SU-DHL-6 (cell line): ENCODE measurements around the gene VEGFB.
A peak's percentile ranks its signal among the peaks of the same experiment; 100 is the strongest.

Experiments used
- H2AFZ ChIP-seq: fragments of 200-600 bp; sonication (generic); 2 replicates; pipeline ENCODE4 v1.6.1; 2014; ENCODE audit warnings: low read depth, mild to moderate bottlenecking, moderate library complexity, mixed read lengths, antibody characterized with exemption, low read length; ENCODE audit not compliant: severe bottlenecking
- H3F3A ChIP-seq: fragments of 200-600 bp; shearing (Covaris generic); 2 replicates; pipeline ENCODE4 v1.6.0; 2016; ENCODE audit warnings: antibody characterized with exemption, mild to moderate bottlenecking; ENCODE audit not compliant: insufficient read depth
- H3K27ac ChIP-seq: fragments of 200-600 bp; sonication (generic); 2 replicates; pipeline ENCODE4 v1.5.1; 2016; ENCODE audit warnings: low read depth, mild to moderate bottlenecking, low read length, moderate library complexity, mixed read lengths
- H3K27me3 ChIP-seq: fragments of 200-600 bp; sonication (generic), shearing (Covaris generic); 2 replicates; pipeline ENCODE4 v1.6.0; 2014; ENCODE audit warnings: mild to moderate bottlenecking, low read length
- H3K36me3 ChIP-seq: fragments of 200-600 bp; sonication (generic); 2 replicates; pipeline ENCODE4 v1.6.1; 2014; ENCODE audit warnings: mild to moderate bottlenecking, low read length, mixed read lengths
- H3K4me2 ChIP-seq: fragments of 300-600, 200-600 bp; shearing (Covaris generic), sonication (generic); 2 replicates; pipeline ENCODE4 v1.6.0; 2014; ENCODE audit warnings: low read length, low read depth, mild to moderate bottlenecking; ENCODE audit not compliant: poor library complexity, severe bottlenecking
- H3K4me3 ChIP-seq: fragments of 200-600 bp; sonication (generic); 2 replicates; pipeline ENCODE4 v1.5.1; 2014; ENCODE audit warnings: antibody characterized with exemption, low read length, mild to moderate bottlenecking, mixed read lengths; ENCODE audit not compliant: insufficient read depth, poor library complexity, severe bottlenecking
- H3K79me2 ChIP-seq: fragments of 200-600 bp; sonication (generic); 2 replicates; pipeline ENCODE4 v1.6.1; 2014; ENCODE audit warnings: mild to moderate bottlenecking, low read length, moderate library complexity; ENCODE audit not compliant: insufficient read depth
- H3K9ac ChIP-seq: fragments of 200-600 bp; sonication (generic); 2 replicates; pipeline ENCODE4 v1.7.0; 2014; ENCODE audit warnings: mild to moderate bottlenecking, low read length
- H3K9me2 ChIP-seq: fragments of 200-600 bp; sonication (generic); replicated peaks from 2 replicates; pipeline ENCODE4 v1.6.1; 2014; ENCODE audit warnings: low read length; ENCODE audit not compliant: insufficient read depth
- H3K9me3 ChIP-seq: fragments of 200-600 bp; sonication (generic); 2 replicates; pipeline ENCODE4 v1.6.1; 2014; ENCODE audit warnings: low read length, mixed read lengths; ENCODE audit not compliant: insufficient read depth
- H4K20me1 ChIP-seq: fragments of 200-600 bp; sonication (generic); 2 replicates; pipeline ENCODE4 v1.6.1; 2014; ENCODE audit warnings: low read depth, mild to moderate bottlenecking, antibody characterized with exemption, low read length, moderate library complexity, mixed read lengths
- CTCF ChIP-seq: fragments of 200-600 bp; sonication (generic); IDR thresholded peaks from one replicate; pipeline ENCODE4 v1.5.1; 2017; ENCODE audit warnings: antibody characterized with exemption, mild to moderate bottlenecking, low read length, moderate library complexity; ENCODE audit not compliant: insufficient read depth, poor library complexity, severe bottlenecking
- EZH2phosphoT487 ChIP-seq: fragments of 200-600 bp; sonication (generic), shearing (Covaris generic); conservative IDR thresholded peaks from 2 replicates; pipeline ENCODE4 v1.6.1; 2018; ENCODE audit warnings: mild to moderate bottlenecking, antibody characterized with exemption, low read length, moderate library complexity, mixed read lengths

VEGFB gene

GRCh38 chr11:64186492-64187165 lies 47.8 kb upstream of the VEGFB start:
- H2AFZ ChIP-seq, result no peak overlapping the region
- H3K27me3 ChIP-seq, result no peaks in the 10 kb centered on the region
- H3K9me2 ChIP-seq, result no peaks in the 10 kb centered on the region
- no peak overlapping the region for H3K9ac ChIP-seq
- peak overlapping the region; percentile 57 for H3K27ac ChIP-seq
- no peak overlapping the region for H3K4me3 ChIP-seq
- H3F3A ChIP-seq, result 0 out of 2 replicates have a peak, but pooled peaks cover 7% of the 10 kb centered on the region
- H3K79me2 ChIP-seq, result peaks cover 12% of the 10 kb centered on the region
- no peaks in the 10 kb centered on the region; the same call in 1 of the 2 replicates for H4K20me1 ChIP-seq
- TF ChIP-seq EZH2phosphoT487, result no peak
- TF ChIP-seq CTCF, result no peak
- peaks cover 4% of the 10 kb centered on the region; the same call in 1 of the 2 replicates for H3K36me3 ChIP-seq
- no peaks in the 10 kb centered on the region for H3K9me3 ChIP-seq
- H3K4me2 ChIP-seq, result no peak overlapping the region

- Histone ChIP-seq H3K79me2 (peaks cover 11% of the 10 kb centered on the region), H3K4me3 (no peak overlapping the region), H3F3A (no peaks in the 10 kb centered on the region), H3K36me3 (peaks cover 33% of the 10 kb centered on the region), H3K27ac (no peak overlapping the region), H2AFZ (no peak overlapping the region), H3K27me3 (no peaks in the 10 kb centered on the region), H3K9me3 (no peaks in the 10 kb centered on the region), H4K20me1 (no peaks in the 10 kb centered on the region; the same call in 1 of the 2 replicates), H3K9ac (no peak overlapping the region), H3K9me2 (no peaks in the 10 kb centered on the region), H3K4me2 (no peak overlapping the region)
- no peak for TF ChIP-seq CTCF
- no peak for TF ChIP-seq EZH2phosphoT487
Measured at GRCh38 chr11:64192434-64192833, 42.0 kb upstream of the VEGFB start.

- Histone ChIP-seq H3K79me2 (peaks cover 11% of the 10 kb centered on the region), H3K4me2 (no peak overlapping the region), H3K9ac (no peak overlapping the region), H3K27me3 (no peaks in the 10 kb centered on the region), H4K20me1 (no peaks in the 10 kb centered on the region), H2AFZ (no peak overlapping the region), H3K36me3 (peaks cover 32% of the 10 kb centered on the region), H3K9me2 (no peaks in the 10 kb centered on the region), H3F3A (no peaks in the 10 kb centered on the region), H3K27ac (no peak overlapping the region), H3K4me3 (no peak overlapping the region), H3K9me3 (no peaks in the 10 kb centered on the region)
- TF ChIP-seq EZH2phosphoT487, result no peak
- TF ChIP-seq CTCF, result no peak
Measured at GRCh38 chr11:64196626-64197025, 37.8 kb upstream of the VEGFB start.
